HG02678 (cell line): ENCODE measurements around the gene IL15RA.
"Not testable (repeated sequence)": the region's sequence is repeated elsewhere in the genome, so short reads cannot be mapped to it uniquely, and the experiment has no call there.

Experiments
- ATAC-seq: cut with Tn5 transposase; IDR thresholded peaks from one replicate; pipeline ENCODE4 v1.9.1; 2021; ENCODE audit warnings: mild to moderate bottlenecking, moderate library complexity; ENCODE audit not compliant: unreplicated experiment

The IL15RA gene

DNA sequence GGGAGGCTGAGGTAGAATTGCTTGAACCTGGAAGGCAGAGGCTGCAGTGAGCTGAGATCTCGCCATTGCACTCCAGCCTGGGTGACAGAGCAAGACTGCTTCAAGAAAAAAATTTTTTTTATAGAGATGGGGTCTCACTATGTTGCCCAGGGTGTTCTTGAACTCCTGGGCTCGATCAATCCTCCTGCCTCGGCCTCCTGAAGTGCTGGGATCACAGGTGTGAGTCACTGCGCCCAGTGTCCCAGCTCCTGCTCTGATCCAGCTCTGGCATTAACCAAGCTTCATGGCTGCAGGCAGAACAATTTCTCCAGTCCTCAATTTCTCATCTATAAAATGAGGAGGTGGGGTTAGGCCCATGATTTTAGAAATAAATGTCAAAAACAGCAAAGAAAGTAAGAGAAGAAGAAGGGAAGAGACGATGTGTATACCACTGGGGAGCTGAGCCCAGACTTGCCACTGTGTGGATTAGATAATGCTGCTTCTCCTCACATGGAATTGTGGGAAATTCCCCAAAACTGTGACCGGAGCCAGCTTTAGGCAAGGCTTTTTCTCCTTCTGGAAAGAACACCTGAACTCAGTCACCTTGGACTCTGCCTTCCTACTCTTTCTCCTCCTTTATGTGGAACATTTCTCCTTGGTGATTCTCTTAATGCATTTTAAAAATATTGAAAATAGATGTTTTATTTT, 25.5 kb downstream of the IL15RA start:
- ATAC-seq: no peak

DNA sequence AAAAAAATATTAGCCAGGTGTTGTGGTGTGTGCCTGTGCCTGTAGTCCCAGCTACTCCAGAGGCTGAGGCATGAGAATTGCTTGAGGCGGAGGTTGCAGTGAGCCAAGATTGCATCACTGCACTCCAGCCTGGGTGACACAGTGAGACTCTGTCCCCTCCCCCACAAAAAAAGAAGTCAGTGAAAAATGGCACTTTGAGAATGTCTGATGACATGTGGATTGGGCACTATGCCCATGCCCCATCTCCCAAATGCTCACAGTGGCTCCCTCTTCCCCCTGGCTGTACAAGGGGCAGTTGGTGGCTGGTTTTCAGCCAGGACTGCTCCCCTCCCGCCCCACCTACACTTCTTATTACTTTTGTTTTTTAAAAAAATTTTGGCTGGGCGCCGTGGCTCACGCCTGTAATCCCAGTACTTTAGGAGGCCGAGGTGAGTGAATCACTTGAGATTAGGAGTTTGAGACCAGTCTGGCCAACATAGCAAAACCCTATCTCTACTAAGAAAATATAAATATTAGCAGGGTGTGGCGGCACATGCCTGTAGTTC, 26.1 kb downstream of the IL15RA start:
- ATAC-seq: no peak

DNA sequence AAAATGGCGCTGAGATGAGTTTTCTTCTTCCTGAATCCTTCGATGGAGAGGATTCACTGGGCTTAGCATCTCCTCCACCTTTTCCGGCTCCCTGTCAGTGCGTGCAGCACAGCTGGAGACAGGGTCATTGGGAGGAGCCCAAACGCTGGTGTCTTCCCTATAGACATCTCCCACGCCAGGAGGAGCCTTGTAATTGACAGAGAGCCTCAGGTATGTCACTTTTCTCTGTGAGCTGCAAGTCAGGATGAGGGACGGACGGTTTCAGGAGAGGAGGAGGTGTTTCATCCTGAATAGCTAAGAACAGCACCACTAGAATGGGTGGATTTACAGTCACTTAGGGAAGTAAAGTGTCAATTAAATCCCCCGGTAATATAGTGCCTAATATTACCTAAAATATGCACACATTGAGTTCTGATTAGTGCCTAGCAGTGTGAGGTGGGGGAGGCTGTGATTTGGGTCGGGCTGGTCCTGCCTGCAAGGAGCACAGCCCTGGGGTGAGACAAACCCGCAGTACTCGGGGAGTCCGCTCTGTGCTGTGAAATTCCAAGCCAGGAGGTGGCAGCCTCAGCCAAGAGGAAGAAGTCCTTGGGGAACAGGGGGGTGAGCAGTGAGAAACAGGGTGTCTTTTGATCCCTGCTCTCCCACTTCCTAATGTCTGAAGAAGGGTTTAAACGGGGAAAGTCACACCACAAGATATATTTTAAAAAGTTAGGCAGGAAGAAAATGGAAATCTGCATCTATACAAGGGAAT, 28.2 kb downstream of the IL15RA start:
- ATAC-seq: no peak

DNA sequence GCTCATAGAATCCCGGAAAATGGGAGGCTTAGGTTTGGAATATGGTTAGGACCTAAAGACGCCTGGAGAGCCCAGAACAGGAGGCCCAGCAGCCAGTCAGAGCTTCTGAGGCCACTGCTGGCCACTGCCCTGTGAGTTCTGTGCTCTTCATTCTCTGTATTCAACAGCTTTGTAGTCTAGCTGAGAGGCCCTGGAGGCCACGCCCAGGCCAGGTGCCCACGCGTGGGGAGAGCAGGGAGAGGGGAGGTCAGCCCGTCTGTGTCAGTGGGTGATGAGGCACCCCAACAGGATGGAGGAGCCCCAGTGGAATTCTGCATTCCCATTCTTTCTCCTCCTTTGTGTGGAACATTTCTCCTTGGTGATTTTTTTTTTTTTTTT, 29.1 kb downstream of the IL15RA start:
- no peak for ATAC-seq

DNA sequence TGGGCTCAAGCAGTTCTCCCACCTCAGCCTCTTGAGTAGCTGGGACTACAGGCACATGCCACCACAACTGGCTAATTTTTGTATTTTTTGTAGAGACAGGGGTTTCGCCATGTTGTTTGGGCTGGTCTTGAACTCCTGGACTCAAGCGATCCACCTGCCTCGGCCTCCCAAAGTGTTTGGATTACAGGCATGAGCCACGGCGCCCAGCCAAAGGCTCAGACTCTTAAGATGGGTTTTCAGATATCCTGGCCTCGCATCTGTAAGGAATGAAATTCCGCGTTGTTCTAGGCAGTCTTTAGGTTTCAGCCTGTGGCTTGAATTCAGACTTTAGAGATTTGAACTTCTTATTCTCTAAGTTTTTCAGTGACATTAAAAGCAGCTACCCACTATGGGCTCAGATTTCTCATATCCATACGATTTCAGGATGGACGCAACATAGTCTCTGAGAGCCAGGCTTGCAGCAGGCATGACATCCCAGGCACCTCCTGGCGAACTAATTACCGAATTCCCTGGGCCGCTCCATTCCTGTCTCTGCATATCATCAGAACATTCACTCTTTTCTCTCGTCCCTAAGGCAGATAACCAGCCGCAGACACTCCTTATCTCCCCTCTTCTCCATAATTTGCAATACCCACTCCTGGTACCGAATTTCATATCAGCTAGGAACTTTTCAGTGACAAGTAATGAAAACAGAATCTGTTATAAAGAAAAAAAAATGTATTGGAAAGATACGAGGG, 29.7 kb downstream of the IL15RA start:
- ATAC-seq: no peak

DNA sequence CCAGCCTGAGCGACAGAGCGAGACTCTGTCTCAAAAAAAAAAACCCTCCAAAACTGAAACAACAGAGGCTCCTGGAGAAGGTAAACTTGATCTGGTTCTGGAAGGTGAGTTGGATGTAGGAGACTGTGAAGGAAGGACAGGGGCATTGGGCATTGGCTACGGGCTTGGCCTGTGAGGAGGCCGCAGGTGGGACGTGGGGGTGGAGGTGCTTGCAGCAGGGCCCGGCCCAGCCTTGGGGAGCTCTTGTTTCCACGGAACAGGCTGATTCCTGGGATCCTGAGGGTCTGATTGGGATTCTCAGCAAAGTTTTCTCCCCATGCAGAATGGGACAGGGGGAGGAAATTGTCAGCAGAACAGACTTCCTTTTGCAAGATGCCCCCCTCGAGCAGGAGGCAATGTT, 30.6 kb downstream of the IL15RA start:
- no peak for ATAC-seq

DNA sequence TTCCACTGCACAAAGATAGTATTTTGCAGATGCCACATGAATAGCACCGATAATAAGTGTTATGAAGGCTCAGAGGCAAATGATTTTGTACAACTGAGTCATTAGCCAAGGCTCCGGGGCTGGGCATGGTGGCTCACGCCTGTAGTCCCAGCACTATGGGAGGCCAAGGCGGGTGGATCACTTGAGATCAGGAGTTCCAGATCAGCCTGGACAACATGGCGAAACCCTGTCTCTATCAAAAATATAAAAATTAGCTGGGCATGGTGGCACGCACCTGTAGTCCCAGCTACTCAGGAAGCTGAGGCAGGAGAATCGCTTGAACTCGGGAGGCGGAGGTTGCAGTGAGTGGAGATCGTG, 30.9 kb downstream of the IL15RA start:
- ATAC-seq: not testable (repeated sequence)

DNA sequence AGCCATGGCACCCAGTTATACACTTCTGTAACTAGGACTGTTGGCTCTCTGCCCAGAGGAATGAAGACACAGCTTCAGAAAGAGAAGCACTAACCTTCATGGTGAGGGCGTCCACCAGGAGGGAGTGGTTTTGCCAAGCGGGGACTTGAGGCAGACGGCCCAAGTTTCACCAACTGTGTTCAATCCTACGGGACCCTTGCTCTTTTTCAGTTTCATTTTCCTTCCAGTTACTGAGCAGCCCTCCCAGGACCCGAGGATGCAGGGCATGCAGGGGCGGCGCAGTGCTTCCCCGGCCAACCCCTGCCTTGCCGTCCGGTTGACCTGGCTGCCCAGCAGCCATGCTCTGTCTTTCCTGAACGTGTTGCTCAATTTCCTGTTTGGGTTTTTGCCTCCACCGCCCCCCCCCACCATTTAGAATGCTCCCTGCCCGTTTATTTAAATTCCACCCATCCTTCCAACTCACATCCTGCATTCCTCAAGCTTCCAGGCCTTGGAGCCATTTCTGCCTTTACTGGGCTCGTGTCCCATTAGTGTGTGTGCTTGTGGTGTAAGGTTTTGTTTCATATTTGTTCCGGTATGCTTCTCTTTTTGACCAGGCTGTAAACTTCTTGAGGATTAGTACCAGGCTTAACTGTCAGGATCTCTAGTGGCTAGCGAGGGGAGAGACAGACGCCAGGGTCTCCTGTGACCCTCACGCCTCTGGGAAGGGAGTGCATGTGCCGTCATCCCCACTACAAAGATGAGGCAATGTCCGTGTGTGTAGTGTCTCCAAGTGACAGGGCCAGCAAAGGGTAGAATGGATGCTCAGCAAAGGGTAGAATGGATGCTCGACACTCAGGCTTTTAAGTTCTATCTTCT, 31.6 kb downstream of the IL15RA start:
- no peak for ATAC-seq

DNA sequence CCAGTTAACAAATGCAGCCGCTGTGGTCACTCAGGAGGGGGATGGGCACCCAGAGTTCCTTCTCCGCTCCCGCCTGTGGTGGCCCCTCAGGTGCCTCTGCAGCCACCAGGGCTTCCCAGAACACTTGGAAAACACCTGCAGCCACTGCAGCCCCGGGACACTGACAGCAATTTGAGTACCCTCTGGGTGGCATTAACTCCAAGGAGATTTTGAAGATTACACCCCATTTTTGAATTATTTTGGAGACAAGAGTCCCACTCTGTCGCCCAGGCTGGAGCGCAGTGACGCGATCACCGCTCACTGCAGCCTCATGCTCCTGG, 32.2 kb downstream of the IL15RA start:
- ATAC-seq: no peak

DNA sequence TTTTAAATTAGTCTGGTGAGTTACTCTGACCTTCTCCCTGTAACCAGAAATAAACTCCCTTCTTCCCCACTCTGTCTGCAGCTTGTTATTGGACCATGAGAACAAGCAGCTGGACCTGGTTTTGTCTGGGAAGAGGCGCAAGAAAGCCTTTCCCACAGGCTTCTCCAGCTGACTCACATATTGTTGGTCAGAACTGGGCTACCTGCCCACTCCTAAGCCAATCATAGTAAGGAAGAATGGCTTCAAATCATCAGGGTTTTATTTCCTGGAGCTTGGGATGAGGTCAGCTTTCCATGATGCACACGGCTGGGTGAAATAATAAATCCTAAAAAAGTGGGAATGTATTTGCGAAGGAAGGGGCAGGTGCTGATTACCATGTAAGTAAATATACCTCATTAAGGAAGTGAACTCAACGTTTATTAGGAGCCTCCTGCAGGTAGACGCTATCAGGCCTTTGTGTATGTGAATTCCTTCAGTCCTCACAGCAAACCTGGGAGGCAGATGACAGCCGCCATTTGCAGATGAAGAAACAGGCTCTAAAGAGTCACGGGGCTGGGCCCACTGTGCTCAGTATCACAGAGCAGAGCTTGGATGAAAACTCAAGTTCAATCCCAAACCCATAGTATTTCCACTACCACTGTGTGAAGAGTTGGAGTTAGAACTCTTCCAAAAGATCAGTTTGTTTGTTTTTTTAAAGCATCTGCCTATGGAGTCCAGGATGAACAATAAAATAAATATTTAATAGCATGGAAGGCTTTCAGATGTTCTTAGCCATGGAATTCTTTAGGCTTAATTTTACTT, 32.8 kb downstream of the IL15RA start:
- no peak for ATAC-seq

DNA sequence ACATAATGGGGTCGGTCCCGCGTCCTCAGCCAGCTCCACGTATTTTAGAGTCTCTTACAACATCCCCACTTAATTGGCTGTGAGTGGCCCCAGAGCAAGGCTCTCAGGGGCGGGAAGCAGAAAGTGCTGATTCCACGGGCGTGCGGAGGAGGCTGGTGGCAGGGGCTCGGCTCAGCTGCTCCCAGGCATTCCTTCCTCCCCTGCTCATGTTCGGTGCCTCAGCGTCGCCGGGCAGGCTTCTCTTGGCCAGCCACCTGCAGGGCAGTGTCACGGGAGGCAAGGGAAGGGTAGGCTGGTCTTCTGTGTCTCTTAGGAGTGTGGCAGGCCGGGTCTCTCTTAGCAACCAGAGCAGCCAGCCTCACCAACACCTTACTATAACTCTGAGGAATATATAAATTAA, 33.8 kb downstream of the IL15RA start:
- no peak for ATAC-seq

DNA sequence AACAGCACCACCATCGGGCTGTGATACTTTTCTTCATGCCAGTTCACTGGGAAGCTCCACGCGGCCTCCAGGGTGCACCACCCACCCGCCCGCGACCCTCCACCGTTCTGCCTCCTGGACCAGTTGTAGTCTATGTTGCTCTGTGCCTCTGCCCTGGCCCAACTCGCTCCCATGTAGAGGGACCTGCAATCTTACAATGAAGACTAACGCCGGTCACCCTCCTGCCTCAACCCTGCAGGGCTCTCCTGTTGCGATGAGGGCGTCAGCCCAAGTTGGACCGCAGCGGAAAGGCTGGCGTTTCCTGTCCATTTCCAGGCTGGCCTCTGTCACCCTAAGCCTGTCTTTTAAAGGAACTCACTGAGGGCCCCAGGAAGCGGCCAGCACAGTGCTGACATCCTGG, 34.9 kb downstream of the IL15RA start:
- no peak for ATAC-seq

DNA sequence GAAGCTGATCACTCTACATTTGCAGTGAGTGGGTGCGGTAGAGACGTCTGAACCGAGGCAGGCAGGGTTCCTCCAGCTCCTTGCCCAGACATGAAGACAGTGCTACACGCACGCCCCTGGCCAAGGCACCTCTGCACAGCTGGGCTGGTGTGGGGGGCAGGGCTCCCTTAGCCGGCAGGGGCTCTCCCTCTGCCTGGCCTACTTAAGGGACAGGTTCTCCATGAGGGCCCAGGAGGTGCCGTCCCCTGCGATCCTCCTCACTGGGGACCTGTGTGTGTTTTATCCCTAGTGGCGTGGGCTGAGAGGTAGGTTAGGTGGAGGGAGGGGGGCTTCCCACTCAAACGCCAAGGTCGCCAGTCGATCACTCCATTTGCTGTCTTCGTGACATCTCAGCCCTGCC, 35.3 kb downstream of the IL15RA start:
- no peak for ATAC-seq

DNA sequence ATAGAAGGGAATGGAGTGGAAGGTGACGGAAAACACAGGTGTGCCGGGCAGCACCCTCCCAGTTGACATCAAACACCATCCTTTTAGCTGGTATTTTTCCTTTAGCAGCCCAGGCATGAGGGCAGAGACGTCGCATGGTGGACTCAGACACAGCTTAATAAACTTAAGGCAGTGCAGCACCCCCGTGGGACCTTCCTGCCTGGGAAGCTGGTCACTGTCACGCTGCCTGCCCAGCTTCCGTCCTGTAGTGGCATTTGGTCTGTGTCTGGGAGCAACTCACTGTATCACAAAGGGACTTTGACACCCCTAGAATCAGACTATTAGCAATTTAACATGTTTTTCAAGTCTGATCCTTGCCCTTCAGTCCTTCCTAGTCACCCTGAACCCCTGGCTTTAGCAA, 35.8 kb downstream of the IL15RA start:
- no peak for ATAC-seq

DNA sequence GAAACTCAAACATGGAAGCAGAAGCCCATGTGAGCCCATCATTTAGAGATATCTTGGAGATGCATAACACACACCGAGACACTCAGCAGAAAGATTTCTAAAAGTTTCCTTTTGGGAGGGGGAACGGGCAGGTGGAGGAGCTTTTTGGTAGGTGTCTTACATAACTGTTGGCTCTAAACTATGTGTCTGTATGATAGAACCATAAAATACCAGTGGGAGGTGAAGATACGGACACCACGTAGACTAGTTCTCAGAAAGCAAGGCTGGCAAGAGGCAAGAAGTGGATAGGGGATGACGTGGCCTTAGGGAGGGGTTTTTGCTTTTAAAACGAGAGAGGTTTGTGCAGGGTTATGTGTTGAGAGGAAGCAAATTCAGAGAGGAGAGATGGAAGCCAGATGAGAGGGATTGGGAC, 36.5 kb downstream of the IL15RA start:
- ATAC-seq: no peak

DNA sequence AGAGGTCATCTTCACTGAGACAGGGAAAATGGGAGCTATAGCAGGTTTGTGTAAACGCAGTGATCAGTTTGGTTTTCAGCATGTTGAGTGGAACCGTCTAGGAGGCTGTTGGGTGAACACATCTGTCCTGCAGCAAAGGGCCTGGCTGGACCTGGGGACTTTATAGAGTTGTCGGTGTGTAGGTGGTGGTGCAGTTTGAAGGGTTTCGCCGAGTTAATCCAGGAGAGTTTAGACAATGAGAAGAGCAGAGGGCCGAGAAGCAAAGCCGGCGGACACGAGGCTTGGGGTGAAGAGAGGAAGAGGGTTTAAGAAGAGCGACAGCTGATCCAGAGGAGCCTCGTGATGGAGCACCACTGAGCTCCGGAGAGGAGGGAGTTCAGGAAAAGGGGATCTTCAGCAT, 39.1 kb downstream of the IL15RA start:
- ATAC-seq: no peak

DNA sequence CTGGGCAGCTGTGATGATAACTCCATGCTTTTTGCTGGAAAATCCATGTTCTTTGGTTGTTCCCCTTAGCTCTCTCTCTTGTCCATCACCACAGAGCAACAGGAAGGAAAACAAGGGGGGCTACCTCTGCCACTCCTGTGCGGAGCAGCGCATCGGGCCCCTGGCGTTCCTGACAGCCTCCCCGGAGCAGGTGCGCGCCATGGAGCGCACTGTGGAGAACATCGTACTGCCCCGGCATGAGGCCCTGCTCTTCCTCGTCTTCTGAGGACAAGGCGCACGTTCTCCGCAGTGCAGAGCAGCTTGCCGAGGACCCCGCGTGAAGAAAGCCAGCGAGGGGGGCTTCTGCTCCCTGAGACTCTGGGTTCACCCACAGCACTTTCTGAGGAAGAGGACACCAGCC, 40.3 kb downstream of the IL15RA start:
- ATAC-seq: no peak

DNA sequence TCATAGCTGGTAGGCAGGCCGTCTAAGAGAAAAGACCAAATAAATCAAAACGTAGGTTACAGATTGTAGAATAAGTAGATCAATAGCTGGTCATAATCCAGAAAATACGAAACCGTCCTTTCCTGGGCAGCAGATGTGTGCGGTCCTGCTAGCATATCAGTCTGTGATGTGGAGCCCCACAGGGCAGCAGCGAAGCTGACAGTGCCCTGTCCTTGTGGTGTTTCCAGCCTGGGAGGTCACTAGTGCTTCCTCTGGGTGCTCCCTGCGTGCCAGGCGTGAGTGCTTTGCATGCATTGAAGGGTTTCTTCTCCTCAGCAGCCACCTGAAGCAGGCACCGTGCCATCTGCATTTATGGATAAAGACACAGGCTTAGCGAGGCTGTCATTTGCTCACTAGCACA, 41.7 kb downstream of the IL15RA start:
- ATAC-seq: no peak

DNA sequence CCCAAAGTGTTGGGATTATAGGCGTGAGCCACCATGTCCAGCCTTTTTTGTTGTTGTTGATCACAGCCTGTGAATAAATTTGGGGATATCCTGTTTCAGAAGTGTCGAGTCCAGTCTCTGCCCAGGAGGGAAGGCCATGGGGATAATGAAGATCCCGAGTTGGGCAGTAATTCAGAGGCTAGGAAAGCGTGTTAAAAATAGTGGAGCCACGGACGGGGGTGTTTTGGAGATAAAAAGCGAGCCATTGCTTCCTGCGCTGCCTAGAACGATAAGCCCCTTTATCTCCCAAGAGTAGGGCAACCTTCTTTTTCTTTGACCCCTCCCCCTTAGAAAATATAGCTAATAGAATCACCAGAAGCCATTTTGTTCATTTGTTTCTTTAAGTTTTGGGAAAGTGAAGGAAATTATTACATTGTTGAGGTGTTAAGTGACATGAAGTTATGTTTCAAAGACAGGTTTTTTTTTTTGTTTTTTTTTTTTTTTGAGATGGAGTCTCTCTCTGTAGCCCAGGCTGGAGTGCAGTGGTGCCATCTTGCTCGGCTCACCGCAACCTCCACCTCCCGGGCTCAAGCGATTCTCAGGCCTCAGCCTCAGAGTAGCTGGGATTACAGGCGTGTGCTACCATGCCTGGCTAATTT, 43.3 kb downstream of the IL15RA start:
- ATAC-seq: no peak

DNA sequence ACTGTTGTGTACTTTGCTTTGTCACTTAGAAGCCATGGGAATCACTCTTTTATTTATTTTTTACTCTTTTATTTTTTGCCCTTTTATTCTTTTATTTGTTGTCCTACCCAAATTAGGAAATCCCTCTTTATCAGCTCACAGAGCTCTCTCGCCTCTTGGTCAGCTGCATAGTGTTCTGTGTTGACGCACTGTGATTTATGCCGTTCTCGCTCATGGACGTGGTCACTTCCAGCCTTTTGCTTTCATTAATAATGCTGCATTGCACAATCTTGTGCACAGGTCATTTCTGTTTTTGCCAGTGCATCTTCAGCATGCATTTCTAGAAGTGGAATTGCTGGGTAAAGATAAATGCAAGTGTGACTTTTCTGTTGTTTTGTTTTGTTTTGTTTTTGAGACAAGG, 45.0 kb downstream of the IL15RA start:
- no peak for ATAC-seq
